Trophoblast cell (in vitro differentiated cells and primary cell): ENCODE data around the gene SND1.

Experiments
- DNase-seq, 2 donors: peaks; one replicate each; pipeline ENCODE4 v3.0.0-alpha.2; 2016
- H2AFZ ChIP-seq: 2 replicates; pipeline ENCODE4 v1.6.1; 2013; ENCODE audit warnings: low read length, moderate library complexity, mild to moderate bottlenecking; ENCODE audit not compliant: insufficient read depth, poor library complexity
- H2AK5ac ChIP-seq: 2 replicates; pipeline ENCODE4 v1.6.1; 2013; ENCODE audit warnings: mild to moderate bottlenecking, low read length
- H2BK120ac ChIP-seq: 2 replicates; pipeline ENCODE4 v1.6.1; 2013; ENCODE audit warnings: low read length, mild to moderate bottlenecking, moderate library complexity; ENCODE audit not compliant: insufficient read depth, poor library complexity
- H2BK12ac ChIP-seq: 2 replicates; pipeline ENCODE4 v1.6.1; 2013; ENCODE audit warnings: mild to moderate bottlenecking, low read length, moderate library complexity
- H2BK5ac ChIP-seq: 2 replicates; pipeline ENCODE4 v1.6.1; 2013; ENCODE audit warnings: low read length, low read depth, moderate library complexity, mild to moderate bottlenecking; ENCODE audit not compliant: poor library complexity
- H3K14ac ChIP-seq: 2 replicates; pipeline ENCODE4 v1.6.1; 2013; ENCODE audit warnings: mild to moderate bottlenecking, low read length
- H3K18ac ChIP-seq: 2 replicates; pipeline ENCODE4 v1.6.1; 2013; ENCODE audit warnings: mild to moderate bottlenecking, low read length
- H3K23ac ChIP-seq: 2 replicates; pipeline ENCODE4 v1.6.1; 2013; ENCODE audit warnings: low read length
- H3K27ac ChIP-seq: 2 replicates; pipeline ENCODE4 v1.5.1; 2013; ENCODE audit warnings: low read depth, mild to moderate bottlenecking, inconsistent platforms, low read length, moderate library complexity
- H3K27me3 ChIP-seq: 2 replicates; pipeline ENCODE4 v1.6.1; 2013; ENCODE audit warnings: inconsistent platforms, mild to moderate bottlenecking, low read length, moderate library complexity; ENCODE audit not compliant: insufficient read depth
- H3K36me3 ChIP-seq, 2 experiments: 1 replicate in 1 of 2; 2 replicates in 1 of 2; pipeline ENCODE4 v1.6.1; 2013; ENCODE audit warnings: low read length in 2 of 2, mild to moderate bottlenecking in 2 of 2, moderate library complexity in 1 of 2; ENCODE audit not compliant: insufficient read depth in 2 of 2, control insufficient read depth in 1 of 2
- H3K4ac ChIP-seq: 2 replicates; pipeline ENCODE4 v1.6.1; 2013; ENCODE audit warnings: low read depth, mild to moderate bottlenecking, low read length, moderate library complexity
- H3K4me1 ChIP-seq, 2 experiments: 1 replicate in 1 of 2; 2 replicates in 1 of 2; pipeline ENCODE4 v1.6.1; 2013; ENCODE audit warnings: low read length in 2 of 2, mild to moderate bottlenecking in 2 of 2, moderate library complexity in 1 of 2; ENCODE audit not compliant: insufficient read depth in 2 of 2, control insufficient read depth in 1 of 2
- H3K4me2 ChIP-seq: 2 replicates; pipeline ENCODE4 v1.6.1; 2013; ENCODE audit warnings: inconsistent platforms, mild to moderate bottlenecking, low read length, moderate library complexity
- H3K4me3 ChIP-seq: 2 replicates; pipeline ENCODE4 v1.5.1; 2013; ENCODE audit warnings: mild to moderate bottlenecking, low read depth, low read length, inconsistent platforms
- H3K79me1 ChIP-seq: one replicate; pipeline ENCODE4 v1.6.1; 2013; ENCODE audit warnings: low read length
- H3K79me2 ChIP-seq: 2 replicates; pipeline ENCODE4 v1.6.1; 2013; ENCODE audit warnings: low read length, mild to moderate bottlenecking; ENCODE audit not compliant: control insufficient read depth, insufficient read depth, poor library complexity
- H3K9ac ChIP-seq: 2 replicates; pipeline ENCODE4 v1.6.1; 2013; ENCODE audit warnings: mild to moderate bottlenecking, low read length
- H3K9me3 ChIP-seq: 2 replicates; pipeline ENCODE4 v1.6.1; 2013; ENCODE audit warnings: low read depth, mild to moderate bottlenecking, control low read depth, inconsistent platforms, low read length; ENCODE audit not compliant: insufficient read depth
- H4K12ac ChIP-seq: 2 replicates; pipeline ENCODE4 v1.6.1; 2013; ENCODE audit warnings: low read depth, mild to moderate bottlenecking, low read length, moderate library complexity
- H4K8ac ChIP-seq: 2 replicates; pipeline ENCODE4 v1.6.1; 2013; ENCODE audit warnings: low read depth, mild to moderate bottlenecking, low read length, moderate library complexity
- H4K91ac ChIP-seq: one replicate; pipeline ENCODE4 v1.6.1; 2013; ENCODE audit warnings: low read depth, mild to moderate bottlenecking, low read length, moderate library complexity
- WGBS: extraction: QIAGEN DNeasy Blood & Tissue Kit; methylation state at CpG from one replicate; pipeline ENCODE4 v1.1.7; 2013; ENCODE audit warnings: missing lambda C conversion rate; ENCODE audit not compliant: insufficient read length, insufficient coverage; ENCODE audit errors: extremely low coverage; 5-methylcytosine and 5-hydroxymethylcytosine counted together

SND1 gene

GRCh38 chr7:127754457-127754856 is 102.5 kb downstream of the SND1 start:
- Histone ChIP-seq H4K91ac (no peak overlapping the region), H3K4me2 (no peak overlapping the region), H4K8ac (no peak overlapping the region), H3K36me3 (peaks cover 3 to 5% of the 10 kb centered on the region in 2 experiments), H3K9ac (no peak overlapping the region), H3K4me3 (no peak overlapping the region), H3K79me2 (peaks cover 5% of the 10 kb centered on the region), H2BK12ac (no peak overlapping the region), H2BK5ac (no peak overlapping the region), H3K27me3 (no peaks in the 10 kb centered on the region), H3K9me3 (peaks cover 2% of the 10 kb centered on the region), H3K14ac (no peak overlapping the region), H2AFZ (no peak overlapping the region), H3K79me1 (no peaks in the 10 kb centered on the region), H2AK5ac (no peak overlapping the region), H3K4me1 (no peaks in the 10 kb centered on the region), H3K18ac (no peak overlapping the region), H3K27ac (no peak overlapping the region), H3K4ac (peak overlapping the region; percentile 62), H2BK120ac (no peak overlapping the region), H3K23ac (no peak overlapping the region), H4K12ac (no peak overlapping the region)
- DNase-seq: no peak

DNA sequence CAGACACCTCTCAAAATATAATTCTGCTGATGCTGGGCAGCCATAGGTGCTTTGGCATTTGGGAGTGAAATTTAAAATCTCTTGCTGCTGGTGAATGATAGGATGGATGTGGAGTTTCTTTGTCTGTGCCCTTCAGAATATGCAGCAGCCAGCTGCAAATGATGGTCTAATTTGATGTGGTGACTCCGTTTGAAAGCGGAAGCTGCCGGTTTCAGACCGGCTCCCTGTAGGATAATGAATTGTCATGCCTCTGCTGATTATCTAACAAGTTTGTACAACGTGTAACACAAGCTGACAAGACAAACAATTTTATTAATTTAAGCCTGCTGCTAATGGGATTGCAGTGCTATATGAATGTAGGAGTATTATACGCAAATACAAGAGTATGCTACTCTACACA is 103.5 kb downstream of the SND1 start:
- H3K23ac ChIP-seq: peak overlapping the region; percentile 51
- no peak overlapping the region for H2BK12ac ChIP-seq
- no peak overlapping the region for H4K8ac ChIP-seq

DNA sequence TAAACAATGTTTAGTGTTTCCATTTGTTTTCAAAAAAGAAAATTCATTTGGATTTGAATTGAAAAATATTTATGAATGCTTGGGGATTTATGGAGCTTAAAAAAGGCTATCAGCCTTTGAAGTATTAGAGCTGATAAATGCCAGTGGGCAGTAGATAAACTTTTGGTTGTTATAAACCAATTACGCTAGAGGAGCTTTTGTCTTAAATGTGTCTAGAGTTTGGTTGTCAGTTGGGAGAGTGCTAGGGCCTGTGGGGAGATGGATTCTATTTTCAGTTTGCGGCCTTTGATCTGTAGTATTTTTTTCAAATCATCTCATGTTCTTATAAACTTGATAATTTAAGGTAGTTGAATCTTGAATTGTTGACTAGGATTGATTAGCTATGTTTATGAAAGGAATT is 104.0 kb downstream of the SND1 start:
- Histone ChIP-seq H3K4me3 (no peak overlapping the region), H4K8ac (no peak overlapping the region), H3K14ac (no peak overlapping the region), H3K36me3 (peaks cover 2% of the 10 kb centered on the region in 2 experiments), H3K27ac (no peak overlapping the region), H3K18ac (no peak overlapping the region), H2AK5ac (no peak overlapping the region), H3K4ac (no peak overlapping the region), H3K4me1 (no peaks in the 10 kb centered on the region), H4K12ac (no peak overlapping the region), H3K4me2 (no peak overlapping the region), H2BK5ac (no peak overlapping the region), H3K79me2 (peaks cover 2% of the 10 kb centered on the region), H2BK120ac (no peak overlapping the region), H3K9me3 (no peaks in the 10 kb centered on the region), H3K23ac (no peak overlapping the region), H3K79me1 (no peaks in the 10 kb centered on the region), H3K27me3 (no peaks in the 10 kb centered on the region), H2AFZ (no peak overlapping the region), H3K9ac (no peak overlapping the region), H2BK12ac (no peak overlapping the region), H4K91ac (no peak overlapping the region)
- DNase-seq: no peak
- WGBS: no CpG with 5 or more reads among the region's 2 CpGs

More for the DNA sequence above, 103.5 kb downstream of the SND1 start:
- Histone ChIP-seq H3K18ac (no peak overlapping the region), H2BK120ac (no peak overlapping the region), H3K4me2 (no peak overlapping the region), H2AFZ (no peak overlapping the region), H3K27ac (no peak overlapping the region), H3K36me3 (peaks cover 2% of the 10 kb centered on the region in 2 experiments), H3K14ac (no peak overlapping the region), H3K9ac (no peak overlapping the region), H4K91ac (no peak overlapping the region), H3K4me3 (no peak overlapping the region), H3K79me1 (no peaks in the 10 kb centered on the region), H2AK5ac (no peak overlapping the region), H3K4ac (peak overlapping the region; percentile 28), H3K4me1 (no peaks in the 10 kb centered on the region), H3K79me2 (peaks cover 2% of the 10 kb centered on the region), H3K9me3 (no peaks in the 10 kb centered on the region), H3K27me3 (no peaks in the 10 kb centered on the region), H4K12ac (no peak overlapping the region), H2BK5ac (no peak overlapping the region)
- no CpG with 5 or more reads among the region's 6 CpGs for WGBS
- no peak for DNase-seq

- no peak overlapping the region for H2AK5ac ChIP-seq
- DNase-seq: no peak
- WGBS: no CpG with 5 or more reads among the region's 1 CpG
- H3K27ac ChIP-seq: no peak overlapping the region
- no peak overlapping the region for H3K23ac ChIP-seq
- H2BK12ac ChIP-seq: no peak overlapping the region
- H3K4me1 ChIP-seq: no peaks in the 10 kb centered on the region
- no peak overlapping the region for H4K91ac ChIP-seq
- no peaks in the 10 kb centered on the region for H3K79me2 ChIP-seq
- no peak overlapping the region for H2AFZ ChIP-seq
- no peak overlapping the region for H2BK120ac ChIP-seq
- H3K27me3 ChIP-seq: no peaks in the 10 kb centered on the region
- no peak overlapping the region for H4K12ac ChIP-seq
- no peak overlapping the region for H2BK5ac ChIP-seq
- no peak overlapping the region for H3K9ac ChIP-seq
- H3K4me2 ChIP-seq: no peak overlapping the region
- no peak overlapping the region for H4K8ac ChIP-seq
- H3K4me3 ChIP-seq: no peak overlapping the region
- no peak overlapping the region for H3K4ac ChIP-seq
- H3K36me3 ChIP-seq: peaks cover 1 to 2% of the 10 kb centered on the region in 2 experiments
- no peaks in the 10 kb centered on the region for H3K9me3 ChIP-seq
- no peak overlapping the region for H3K18ac ChIP-seq
- H3K79me1 ChIP-seq: no peaks in the 10 kb centered on the region
- no peak overlapping the region for H3K14ac ChIP-seq
Observed at GRCh38 chr7:127758105-127758504, 106.1 kb downstream of the SND1 start.
